GM21381 (cell line): ENCODE data around the gene C13orf46.

Experiments
- ATAC-seq: cut with Tn5 transposase; IDR thresholded peaks from one replicate; pipeline ENCODE4 v1.9.1; 2021; ENCODE audit warnings: mild to moderate bottlenecking, moderate library complexity; ENCODE audit not compliant: unreplicated experiment

Gene C13orf46

GRCh38 chr13:114010401-114011101 lies 36.7 kb upstream of the C13orf46 start:
- ATAC-seq: no peak

GRCh38 chr13:114009590-114010400 lies 35.9 kb upstream of the C13orf46 start:
- no peak for ATAC-seq

- ATAC-seq: no peak
These were observed 35.2 kb upstream of the C13orf46 start for GRCh38 chr13:114008964-114009589.

GRCh38 chr13:114007566-114007965 lies 33.7 kb upstream of the C13orf46 start:
- ATAC-seq: no peak

GRCh38 chr13:114005206-114005724 lies 31.4 kb upstream of the C13orf46 start:
- no peak for ATAC-seq

- ATAC-seq: no peak
These were observed 30.7 kb upstream of the C13orf46 start for GRCh38 chr13:114004420-114005205.

GRCh38 chr13:114002771-114003321 lies 29.0 kb upstream of the C13orf46 start:
- no peak for ATAC-seq

- no peak for ATAC-seq
These were observed 28.2 kb upstream of the C13orf46 start for GRCh38 chr13:114002009-114002544.

- ATAC-seq: no peak
These were observed 27.6 kb upstream of the C13orf46 start for GRCh38 chr13:114001331-114002008.

GRCh38 chr13:114000151-114001040 lies 26.5 kb upstream of the C13orf46 start:
- ATAC-seq: no peak

GRCh38 chr13:113999618-113999910 lies 25.7 kb upstream of the C13orf46 start:
- ATAC-seq: no peak

GRCh38 chr13:113998781-113999617 lies 25.1 kb upstream of the C13orf46 start:
- ATAC-seq: no peak

- no peak for ATAC-seq
These were observed 24.2 kb upstream of the C13orf46 start for GRCh38 chr13:113997845-113998751.

- no peak for ATAC-seq
These were observed 23.3 kb upstream of the C13orf46 start for GRCh38 chr13:113996912-113997745.

GRCh38 chr13:113996081-113996911 lies 22.4 kb upstream of the C13orf46 start:
- no peak for ATAC-seq
